Psoas muscle (tissue), 8 donors: ENCODE data around the gene ARHGEF10L. TPM values are rescaled to one million over a fixed set of nuclear protein-coding genes. Genes with fewer than 3 reads are reported as not detected.
A peak's percentile ranks its signal among the peaks of the same experiment; 100 is the strongest.

Experiments
- ATAC-seq, 4 donors: fragments of 200-7000 bp; cut with Tn5 transposase; one replicate each; pipeline ENCODE4 v1.9.1; 2020; ENCODE audit warnings: moderate library complexity in 3 of 4, mild to moderate bottlenecking in 2 of 4
- DNase-seq, 2 donors: peaks; one replicate each; pipeline ENCODE4 v3.0.0-alpha.2; 2020
- H3K27ac ChIP-seq: fragments of 200-600 bp; one replicate; pipeline ENCODE4 v1.8.0; 2022
- H3K27me3 ChIP-seq, 3 donors: fragments of 200-600 bp in 1 of 3; one replicate each; pipeline versions ENCODE4 v1.6.1 to v1.8.0; 2013 to 2022; ENCODE audit warnings: low read length in 2 of 3, mild to moderate bottlenecking in 2 of 3, moderate library complexity in 1 of 3; ENCODE audit not compliant: insufficient read depth in 3 of 3
- H3K36me3 ChIP-seq, 2 donors: fragments of 200-600 bp in 1 of 2; one replicate each; pipeline versions ENCODE4 v1.6.1 to v1.8.0; 2013 to 2022; ENCODE audit warnings: low read depth in 1 of 2, mild to moderate bottlenecking in 1 of 2, moderate library complexity in 1 of 2; ENCODE audit not compliant: insufficient read depth in 1 of 2
- H3K4me1 ChIP-seq: fragments of 200-600 bp; one replicate; pipeline ENCODE4 v1.8.0; 2022
- H3K4me3 ChIP-seq: fragments of 200-600 bp; one replicate; pipeline ENCODE4 v1.8.0; 2022; ENCODE audit warnings: mild to moderate bottlenecking
- H3K9me3 ChIP-seq: fragments of 200-600 bp; one replicate; pipeline ENCODE4 v1.8.0; 2022
- WGBS, 3 donors: extraction: QIAGEN DNeasy Blood & Tissue Kit; methylation state at CpG; one replicate each; pipeline versions ENCODE4 v1.1.6 to v1.1.7; 2013; 5-methylcytosine and 5-hydroxymethylcytosine counted together
- intact Hi-C, 2 donors: fragments of 100-400 bp; cut with DNase I; formaldehyde crosslinking; loops; one replicate each; pipeline versions ENCODE4 v1.11.0 to v1.14.2; 2022
- polyA plus RNA-seq, 3 donors: library from polyadenylated mRNA; stranded (reverse); fragments of 200-250 nt; gene quantifications; one replicate each; pipeline ENCODE4 v1.2.3, GENCODE V29; 2013
- total RNA-seq, 4 donors: library from RNA; stranded (reverse); fragmentation: NEBNext Ultra II Directional in 2 of 4; extraction: Animal tissue kit (Norgen Biotek cat#: 25700) in 2 of 4; gene quantifications; one replicate each; pipeline versions ENCODE4 v1.2.1 to v1.2.4, GENCODE V29; 2021 to 2023
- TF ChIP-seq, protein P1 (sequence below): fragments of 200-600 bp; IDR thresholded peaks from one replicate; pipeline ENCODE4 v1.8.0; 2022; ENCODE audit warnings: antibody characterized with exemption
- donor health status: healthy with polysubstance abuse.
- donor health status: DM: no; HTN: no; CAD: no; lungs with moderate emphysema.
- donor health status: Bipolar disorder and iron deficiency.
- donor health status: healthy.
- donor health status: DM: yes; HTN: yes; CAD: no.
- donor health status: DM: no; HTN: no; CAD: no.
- donor health status: DM: no; HTN: no; CAD: no.
- donor health status: DM: yes; HTN: yes; CAD: no.

The ARHGEF10L gene
- total and polyA plus RNA-seq, 7 donors: 18.8 to 108 (median 37.1) TPM

DNA sequence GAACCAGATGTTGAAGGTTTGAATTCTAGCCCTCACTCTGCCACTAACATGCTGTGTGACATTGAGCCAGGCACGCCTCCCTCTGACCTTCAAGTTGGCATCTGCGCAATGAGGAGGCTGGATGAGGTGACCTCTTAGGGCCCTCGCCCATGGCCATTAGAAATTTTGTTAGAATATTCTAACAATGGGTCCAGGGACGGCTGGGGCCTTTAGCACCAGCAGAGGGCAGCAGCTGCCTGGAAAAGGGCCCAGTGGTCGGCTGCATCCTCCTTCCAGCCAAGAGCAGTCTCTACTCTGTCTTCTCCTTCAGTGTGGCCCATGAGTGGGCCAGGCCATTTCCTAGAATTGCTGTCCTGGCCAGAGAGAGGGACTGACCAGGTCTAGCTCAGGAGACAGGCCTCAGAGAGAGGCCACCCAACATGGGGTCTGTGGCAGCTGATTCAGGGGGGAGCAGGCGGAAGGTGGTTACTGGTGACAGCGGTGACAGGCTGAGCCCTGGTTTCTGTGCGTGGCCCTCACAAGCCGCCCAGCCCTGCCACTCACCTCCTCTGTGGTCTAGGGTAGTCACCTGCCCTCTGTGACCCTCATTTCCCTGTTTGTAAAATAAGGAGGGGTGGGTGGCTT is 114.3 kb downstream of the ARHGEF10L start:
- DNase-seq (peak; percentile 45 to 68), ATAC-seq (peak; percentile 50 to 56 (median 52))
- intact Hi-C loops: no loop called here
- Histone ChIP-seq H3K9me3 (no peaks in the 10 kb centered on the region), H3K36me3 (peaks cover 0 to 95% of the 10 kb centered on the region in 2 donors), H3K27me3 (no peaks in the 10 kb centered on the region), H3K4me3 (no peak overlapping the region), H3K27ac (no peak overlapping the region), H3K4me1 (peaks cover 6% of the 10 kb centered on the region)
- WGBS, 3 donors: 53 to 63% (median 54%) methylated on average over 9 of the region's 9 CpGs
- TF ChIP-seq, protein P1, sequence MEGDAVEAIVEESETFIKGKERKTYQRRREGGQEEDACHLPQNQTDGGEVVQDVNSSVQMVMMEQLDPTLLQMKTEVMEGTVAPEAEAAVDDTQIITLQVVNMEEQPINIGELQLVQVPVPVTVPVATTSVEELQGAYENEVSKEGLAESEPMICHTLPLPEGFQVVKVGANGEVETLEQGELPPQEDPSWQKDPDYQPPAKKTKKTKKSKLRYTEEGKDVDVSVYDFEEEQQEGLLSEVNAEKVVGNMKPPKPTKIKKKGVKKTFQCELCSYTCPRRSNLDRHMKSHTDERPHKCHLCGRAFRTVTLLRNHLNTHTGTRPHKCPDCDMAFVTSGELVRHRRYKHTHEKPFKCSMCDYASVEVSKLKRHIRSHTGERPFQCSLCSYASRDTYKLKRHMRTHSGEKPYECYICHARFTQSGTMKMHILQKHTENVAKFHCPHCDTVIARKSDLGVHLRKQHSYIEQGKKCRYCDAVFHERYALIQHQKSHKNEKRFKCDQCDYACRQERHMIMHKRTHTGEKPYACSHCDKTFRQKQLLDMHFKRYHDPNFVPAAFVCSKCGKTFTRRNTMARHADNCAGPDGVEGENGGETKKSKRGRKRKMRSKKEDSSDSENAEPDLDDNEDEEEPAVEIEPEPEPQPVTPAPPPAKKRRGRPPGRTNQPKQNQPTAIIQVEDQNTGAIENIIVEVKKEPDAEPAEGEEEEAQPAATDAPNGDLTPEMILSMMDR: peak; percentile 54

DNA sequence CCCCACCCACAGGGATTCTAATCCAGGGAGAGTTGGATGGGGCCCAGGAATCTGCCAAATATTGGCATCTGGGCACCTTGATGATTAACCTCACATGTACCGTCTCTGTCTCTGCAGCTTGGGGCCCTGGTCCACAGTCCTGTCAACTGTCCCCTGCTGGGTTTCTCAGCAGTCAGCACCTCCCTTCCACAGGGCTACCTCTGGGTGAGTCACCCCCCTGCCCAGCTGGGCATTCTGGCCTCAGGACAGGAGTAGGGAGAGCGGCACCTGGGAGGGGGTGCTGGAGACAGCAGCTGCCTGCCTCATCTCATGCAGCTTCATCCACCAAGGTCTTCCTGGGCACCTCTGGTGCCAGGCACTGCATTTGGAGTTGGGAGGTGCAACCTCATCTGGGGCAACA is 115.0 kb downstream of the ARHGEF10L start:
- Histone ChIP-seq H3K9me3 (no peaks in the 10 kb centered on the region), H3K27ac (no peak overlapping the region), H3K36me3 (peaks cover 0 to 95% of the 10 kb centered on the region in 2 donors), H3K4me1 (no peaks in the 10 kb centered on the region), H3K4me3 (no peak overlapping the region), H3K27me3 (no peaks in the 10 kb centered on the region)
- DNase-seq (no peak), ATAC-seq (peak; percentile 35 to 79 (median 65))
- TF ChIP-seq, protein P1: no peak
- intact Hi-C loops: no loop called here
- WGBS, 3 donors: 41 to 53% (median 42%) methylated on average over 2 of the region's 2 CpGs

DNA sequence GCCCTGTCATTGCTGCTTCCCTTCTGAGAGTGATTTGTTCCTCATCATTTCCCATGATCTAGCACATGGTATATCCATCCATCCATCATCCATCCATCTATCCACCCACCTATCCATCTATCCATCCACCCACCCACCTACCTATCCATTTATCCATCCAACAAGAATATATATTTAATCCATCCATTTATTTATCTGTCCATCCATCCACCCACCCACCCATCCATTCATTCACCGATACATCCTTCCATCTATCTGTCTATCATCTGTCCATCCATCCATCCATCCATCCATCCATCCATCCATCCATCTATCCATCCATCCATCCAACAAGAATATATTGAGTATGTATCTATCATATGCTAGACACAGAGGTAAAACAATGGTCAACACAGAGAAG is 115.7 kb downstream of the ARHGEF10L start:
- ATAC-seq (no peak), DNase-seq (no peak)
- Histone ChIP-seq H3K27ac (no peak overlapping the region), H3K9me3 (no peaks in the 10 kb centered on the region), H3K4me1 (no peaks in the 10 kb centered on the region), H3K27me3 (no peaks in the 10 kb centered on the region), H3K4me3 (no peak overlapping the region), H3K36me3 (peaks cover 0 to 95% of the 10 kb centered on the region in 2 donors)
- intact Hi-C loops: no loop called here
- TF ChIP-seq, protein P1: no peak
- WGBS, 3 donors: 97 to 100% (median 97%) methylated on average over 1 of the region's 1 CpG

DNA sequence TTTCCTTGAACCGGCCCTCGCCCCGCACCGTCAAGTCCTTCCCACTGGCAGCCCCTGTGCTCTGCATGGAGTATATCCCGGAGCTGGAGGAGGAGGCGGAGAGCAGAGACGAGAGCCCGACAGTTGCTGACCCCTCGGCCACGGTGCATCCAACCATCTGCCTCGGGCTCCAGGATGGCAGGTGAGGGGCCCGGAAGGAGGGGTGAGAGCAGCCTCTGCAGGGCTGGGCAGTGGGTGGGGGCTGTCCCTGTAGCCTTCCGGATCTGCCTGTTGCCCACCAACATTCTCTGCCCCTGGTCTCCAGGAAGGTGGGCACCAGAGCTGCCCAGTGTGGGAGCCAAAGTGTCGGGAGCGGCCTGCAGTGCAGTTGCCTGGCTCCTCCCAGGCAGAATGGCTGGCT is 116.4 kb downstream of the ARHGEF10L start:
- TF ChIP-seq, protein P1: no peak
- no peaks in the 10 kb centered on the region for H3K9me3 ChIP-seq
- no peak overlapping the region for H3K4me3 ChIP-seq
- ATAC-seq (no peak), DNase-seq (no peak)
- no peak overlapping the region for H3K27ac ChIP-seq
- peaks cover 0 to 91% of the 10 kb centered on the region in 2 donors for H3K36me3 ChIP-seq
- no peaks in the 10 kb centered on the region for H3K4me1 ChIP-seq
- H3K27me3 ChIP-seq: no peaks in the 10 kb centered on the region
- 85 to 93% (median 89%) methylated on average over 10 to 15 of the region's 15 CpGs for WGBS, 3 donors
- intact Hi-C loops: no loop called here

DNA sequence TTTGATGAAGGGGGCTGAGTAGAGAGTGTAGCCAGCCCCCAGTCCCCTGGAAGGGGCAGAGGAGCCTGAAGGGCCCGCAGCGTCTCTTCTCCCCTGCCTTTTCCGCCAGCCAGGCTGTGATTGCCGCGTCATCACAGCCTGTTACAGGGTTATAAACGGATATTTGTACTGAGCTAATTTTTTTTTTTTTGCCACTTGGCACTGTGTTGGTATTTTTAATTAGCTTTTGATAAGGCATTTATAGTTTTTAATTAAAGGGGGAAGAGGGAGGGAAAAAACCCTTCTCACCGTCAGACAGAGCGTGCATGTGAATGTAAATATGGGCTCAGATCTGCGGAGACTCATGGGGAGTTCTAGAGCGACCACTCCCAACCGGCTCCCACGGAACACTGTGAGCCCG is 117.9 kb downstream of the ARHGEF10L start:
- no peaks in the 10 kb centered on the region for H3K4me1 ChIP-seq
- TF ChIP-seq, protein P1: no peak
- intact Hi-C loops: no loop called here
- ATAC-seq (no peak), DNase-seq (no peak)
- WGBS, 3 donors: 88 to 92% (median 89%) methylated on average over 13 of the region's 13 CpGs
- H3K36me3 ChIP-seq: peaks cover 0 to 80% of the 10 kb centered on the region in 2 donors
- H3K27me3 ChIP-seq: no peaks in the 10 kb centered on the region
- no peak overlapping the region for H3K4me3 ChIP-seq
- no peak overlapping the region for H3K27ac ChIP-seq
- no peaks in the 10 kb centered on the region for H3K9me3 ChIP-seq
